HG03064 (cell line): ENCODE measurements around the gene PRDM1.

Experiments
- ATAC-seq: cut with Tn5 transposase; IDR thresholded peaks from one replicate; pipeline ENCODE4 v1.9.1; 2021; ENCODE audit warnings: low read depth; ENCODE audit not compliant: unreplicated experiment

The PRDM1 gene

DNA sequence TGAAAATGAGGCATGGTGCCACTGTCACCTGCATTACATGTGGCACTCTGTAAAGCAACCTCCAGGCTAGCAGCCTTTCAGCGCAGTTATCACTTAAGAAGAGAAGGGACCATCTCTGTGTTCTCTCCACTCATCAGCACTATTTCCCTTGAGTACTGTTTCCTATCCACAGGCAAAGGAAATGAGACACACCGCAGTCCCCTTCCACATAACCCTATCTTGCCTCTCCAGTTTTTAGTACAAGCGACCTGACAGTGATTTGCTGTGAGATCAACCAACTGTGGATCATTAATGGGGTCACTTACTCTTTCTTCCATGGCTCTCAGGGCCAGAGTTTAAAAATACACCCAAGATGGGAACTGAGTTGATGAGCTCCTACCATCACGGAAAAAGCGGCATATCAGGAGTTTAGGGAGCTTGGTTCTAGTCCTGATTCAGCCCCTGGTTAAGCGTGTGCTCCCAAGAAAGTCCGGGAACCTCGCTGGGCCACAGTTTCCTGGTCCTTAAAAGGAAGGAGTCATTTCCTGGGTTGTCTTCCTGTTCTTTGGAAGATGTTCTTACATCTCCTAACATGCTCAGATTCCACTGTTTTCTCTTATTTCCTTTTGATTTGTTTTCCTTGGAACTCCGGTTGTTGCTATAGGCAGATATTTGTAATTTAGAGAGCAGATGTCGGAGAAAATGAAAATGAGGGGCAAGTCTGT, 27.3 kb downstream of the PRDM1 start:
- no peak for ATAC-seq

- peak; percentile 69 for ATAC-seq
These were observed 28.4 kb downstream of the PRDM1 start for GRCh38 chr6:106114492-106114891.

GRCh38 chr6:106115286-106115685, 29.1 kb downstream of the PRDM1 start:
- no peak for ATAC-seq

- no peak for ATAC-seq
These were observed 30.1 kb downstream of the PRDM1 start for GRCh38 chr6:106116125-106116832.

DNA sequence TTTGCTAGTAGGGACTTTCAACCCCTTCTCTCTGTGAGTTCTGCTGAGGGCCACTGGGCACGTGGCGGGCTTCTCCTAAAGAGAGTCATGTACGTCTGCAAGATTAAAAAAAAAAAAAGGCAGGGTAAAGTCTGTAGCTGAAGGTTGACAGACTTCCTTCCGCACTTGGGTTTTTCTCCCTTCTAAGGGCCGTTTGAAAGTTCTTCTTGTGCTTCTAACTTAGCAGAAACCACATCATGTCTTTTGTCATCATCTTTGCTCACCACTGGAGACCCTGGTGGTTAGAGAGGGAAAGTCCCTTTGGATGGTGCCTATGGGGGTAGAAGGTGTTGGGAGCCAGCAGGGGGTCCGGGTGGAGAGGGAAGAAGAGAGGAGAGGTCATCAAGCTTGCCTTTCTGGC, 31.4 kb downstream of the PRDM1 start:
- no peak for ATAC-seq

DNA sequence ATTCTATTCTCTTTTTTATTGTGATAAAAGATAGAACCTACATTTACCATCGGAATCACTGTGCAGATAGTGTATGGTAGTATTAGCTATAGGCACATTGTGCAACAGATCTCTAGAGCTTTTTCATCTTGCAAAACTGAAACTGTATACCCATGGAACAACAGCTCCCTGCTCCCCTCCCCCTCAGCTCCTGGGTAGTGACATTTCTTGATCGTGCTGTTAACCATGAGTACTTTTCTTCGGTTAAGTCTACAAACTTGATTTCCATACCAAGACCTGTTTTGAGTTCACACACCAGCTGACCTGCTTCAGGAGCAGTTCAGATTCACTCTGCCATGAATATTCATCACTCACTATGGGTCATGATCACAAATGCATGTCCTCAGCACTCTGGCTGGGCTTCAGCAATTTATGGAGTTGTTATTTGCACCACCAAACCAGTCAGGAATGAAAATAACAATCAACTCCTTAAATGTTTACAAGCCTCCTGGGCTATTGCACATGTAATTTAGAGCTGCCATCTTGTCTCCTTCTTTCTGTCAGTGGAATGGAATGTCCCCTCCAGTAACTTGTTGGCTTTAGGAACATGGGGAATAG, 32.8 kb downstream of the PRDM1 start:
- ATAC-seq, result no peak

DNA sequence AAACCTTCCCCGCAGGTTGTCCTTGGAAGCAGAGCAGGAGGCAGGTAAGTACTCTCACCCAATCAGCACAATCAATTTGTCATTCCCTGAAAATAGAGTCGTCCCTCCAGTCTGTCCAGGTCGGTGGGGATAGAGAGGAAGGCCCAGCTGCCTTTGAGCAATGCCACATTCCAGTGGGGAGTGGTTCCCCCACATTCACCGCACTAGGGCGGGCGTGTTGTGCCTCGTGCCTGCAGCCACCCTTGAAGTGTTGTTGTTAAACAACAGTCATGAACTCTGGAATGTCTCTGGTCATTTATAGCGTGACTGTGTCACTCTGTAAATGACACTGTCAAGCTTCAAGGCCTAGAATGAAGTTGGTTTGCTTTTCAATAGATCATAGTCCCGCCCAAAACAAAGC, 33.4 kb downstream of the PRDM1 start:
- no peak for ATAC-seq

- ATAC-seq, result no peak
These were observed 33.9 kb downstream of the PRDM1 start for GRCh38 chr6:106120006-106120405.

- ATAC-seq, result no peak
These were observed 34.3 kb downstream of the PRDM1 start for GRCh38 chr6:106120406-106120805.

- ATAC-seq, result no peak
These were observed 36.3 kb downstream of the PRDM1 start for GRCh38 chr6:106122306-106122918.

- no peak for ATAC-seq
These were observed 37.0 kb downstream of the PRDM1 start for GRCh38 chr6:106122938-106123656.

- ATAC-seq, result no peak
These were observed 37.9 kb downstream of the PRDM1 start for GRCh38 chr6:106124015-106124414.

GRCh38 chr6:106124437-106125430, 38.6 kb downstream of the PRDM1 start:
- ATAC-seq, result no peak

GRCh38 chr6:106125925-106126435, 39.8 kb downstream of the PRDM1 start:
- ATAC-seq, result no peak

DNA sequence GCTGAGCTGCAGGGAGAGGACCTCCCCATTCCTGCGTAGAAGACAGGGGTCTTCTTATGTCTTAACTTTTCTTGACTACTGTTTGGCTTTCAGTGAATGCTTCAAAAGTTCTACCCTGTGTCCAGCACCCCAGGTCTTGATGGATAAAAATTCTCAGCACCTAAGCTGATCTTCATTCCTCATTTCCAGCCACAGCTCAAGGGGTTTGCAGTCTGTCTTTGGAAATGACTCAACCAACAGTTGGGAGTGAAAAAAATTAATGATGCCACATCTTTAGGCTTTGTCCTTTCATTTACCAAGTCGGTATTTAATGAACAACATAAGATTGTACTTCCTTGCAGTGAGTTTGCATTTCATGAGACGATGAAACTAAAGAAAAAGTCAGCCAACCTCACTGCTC, 40.3 kb downstream of the PRDM1 start:
- no peak for ATAC-seq

- ATAC-seq, result no peak
These were observed 43.0 kb downstream of the PRDM1 start for GRCh38 chr6:106128981-106129781.

DNA sequence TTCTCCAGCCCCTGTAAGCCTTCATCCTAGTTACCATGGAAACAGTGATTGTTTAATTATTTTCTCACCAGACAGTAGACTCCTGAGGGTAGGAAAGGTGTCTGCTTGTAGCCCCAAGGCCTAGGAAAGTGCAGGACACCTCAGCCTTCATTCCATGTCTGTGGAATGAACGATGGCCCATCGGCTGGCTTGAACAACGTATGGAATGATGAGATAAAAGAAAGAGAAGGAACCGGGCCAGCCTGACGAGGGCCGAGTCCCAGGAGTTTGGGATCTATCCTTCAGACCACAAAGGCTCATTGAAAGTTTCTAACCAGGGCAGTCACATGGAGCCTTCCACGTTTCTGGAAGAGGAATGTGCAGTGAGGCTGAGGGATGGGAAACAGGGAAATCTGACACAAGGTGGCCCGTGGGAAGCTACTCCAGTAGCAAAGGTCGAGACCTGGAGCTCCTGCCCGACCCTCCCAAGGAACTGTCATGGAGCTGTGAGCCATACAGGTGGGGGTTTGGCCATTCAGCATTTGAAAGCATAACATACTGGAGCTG, 46.1 kb downstream of the PRDM1 start:
- ATAC-seq, result no peak

DNA sequence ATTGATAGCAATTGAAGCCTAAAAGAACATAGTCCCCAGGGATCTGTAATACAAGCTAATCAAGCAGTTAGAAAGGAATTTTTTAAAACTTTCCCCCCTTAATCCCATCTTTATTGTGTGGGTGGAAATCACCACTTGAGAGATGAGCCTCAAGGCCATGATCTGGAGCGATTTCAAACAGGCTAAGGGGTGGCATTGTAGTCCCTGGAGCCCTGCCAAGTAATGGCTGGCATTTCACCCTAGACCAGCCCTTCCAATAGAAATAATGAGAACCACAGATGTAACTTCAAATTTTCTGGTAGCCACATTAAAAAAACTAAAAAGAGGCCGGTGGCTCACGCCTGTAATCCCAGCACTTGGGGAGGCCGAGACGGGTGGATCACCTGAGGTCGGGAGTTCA, 46.9 kb downstream of the PRDM1 start:
- no peak for ATAC-seq
